Adipocyte (in vitro differentiated cells): ENCODE data around the gene NSG1.
A peak's percentile ranks its signal among the peaks of the same experiment; 100 is the strongest.

Experiments used
- DNase-seq: peaks from one replicate; pipeline ENCODE4 v3.0.0-alpha.2; 2015; ENCODE audit warnings: low read depth
- H3K27me3 ChIP-seq: replicated peaks from 2 replicates; pipeline ENCODE4 v1.7.0; 2013; ENCODE audit warnings: mild to moderate bottlenecking, low read length, moderate library complexity; ENCODE audit not compliant: control insufficient read depth, insufficient read depth
- H3K36me3 ChIP-seq: 2 replicates; pipeline ENCODE4 v1.7.0; 2013; ENCODE audit warnings: low read length, mild to moderate bottlenecking, moderate library complexity; ENCODE audit not compliant: control insufficient read depth, insufficient read depth, severe bottlenecking
- H3K4me1 ChIP-seq: 2 replicates; pipeline ENCODE4 v1.7.0; 2013; ENCODE audit warnings: mild to moderate bottlenecking, low read length, moderate library complexity; ENCODE audit not compliant: control insufficient read depth, insufficient read depth
- H3K4me3 ChIP-seq: 2 replicates; pipeline ENCODE4 v1.7.0; 2013; ENCODE audit warnings: mild to moderate bottlenecking, low read length, moderate library complexity
- H3K9ac ChIP-seq: 2 replicates; pipeline ENCODE4 v1.7.0; 2013; ENCODE audit warnings: mild to moderate bottlenecking, low read length, moderate library complexity
- H3K9me3 ChIP-seq: 2 replicates; pipeline ENCODE4 v1.7.0; 2013; ENCODE audit warnings: mild to moderate bottlenecking, low read length, moderate library complexity; ENCODE audit not compliant: control insufficient read depth

The NSG1 gene

GRCh38 chr4:4430492-4431195 lies 43.7 kb downstream of the NSG1 start:
- Histone ChIP-seq H3K9me3 (no peaks in the 10 kb centered on the region), H3K27me3 (no peaks in the 10 kb centered on the region), H3K4me1 (peaks cover 14% of the 10 kb centered on the region), H3K36me3 (peaks cover 33% of the 10 kb centered on the region), H3K9ac (no peak overlapping the region), H3K4me3 (no peak overlapping the region)
- peak; percentile 67 for DNase-seq

DNA sequence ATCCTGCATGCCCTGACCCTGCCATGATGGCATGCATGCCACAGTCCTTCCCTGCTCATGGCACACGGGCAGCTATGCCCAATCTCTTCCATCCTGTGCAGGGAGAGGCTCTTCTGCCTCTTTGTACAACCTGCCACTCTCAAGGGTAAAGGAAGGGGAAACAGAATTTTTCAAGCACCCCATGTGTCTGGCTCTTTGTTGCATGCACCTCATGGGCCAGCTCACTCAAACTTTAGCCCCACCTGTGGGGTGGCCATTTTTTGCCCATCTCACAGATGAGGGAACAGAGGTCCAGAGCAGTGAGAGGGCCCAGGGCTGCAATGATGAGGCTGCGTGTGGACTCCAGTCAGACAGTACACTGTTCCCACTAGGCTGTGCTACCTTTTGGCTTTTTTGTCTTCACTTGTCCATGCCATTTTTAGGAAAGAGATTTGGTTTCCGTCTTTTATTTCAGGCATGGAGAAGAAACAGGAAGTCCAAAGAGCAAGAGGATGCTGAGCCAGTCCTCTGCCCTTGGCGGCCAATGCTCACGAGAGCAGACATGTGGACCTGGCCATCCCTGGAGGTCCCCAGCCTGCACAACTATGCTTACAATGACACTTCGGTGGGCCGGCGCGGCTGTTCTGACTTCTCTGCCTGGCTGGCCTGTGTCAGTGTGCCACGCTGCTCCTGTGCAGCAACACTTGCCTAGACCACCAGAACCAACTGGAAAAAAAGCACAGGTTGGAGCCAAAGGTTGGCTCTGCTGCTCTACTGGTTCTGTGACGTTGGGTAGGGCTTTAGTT lies 45.6 kb downstream of the NSG1 start:
- peaks cover 9% of the 10 kb centered on the region for H3K4me1 ChIP-seq
- H3K9ac ChIP-seq, result no peak overlapping the region
- DNase-seq, result no peak
- H3K4me3 ChIP-seq, result no peak overlapping the region
- H3K36me3 ChIP-seq, result peaks cover 37% of the 10 kb centered on the region
- H3K27me3 ChIP-seq, result no peaks in the 10 kb centered on the region
- H3K9me3 ChIP-seq, result no peaks in the 10 kb centered on the region

DNA sequence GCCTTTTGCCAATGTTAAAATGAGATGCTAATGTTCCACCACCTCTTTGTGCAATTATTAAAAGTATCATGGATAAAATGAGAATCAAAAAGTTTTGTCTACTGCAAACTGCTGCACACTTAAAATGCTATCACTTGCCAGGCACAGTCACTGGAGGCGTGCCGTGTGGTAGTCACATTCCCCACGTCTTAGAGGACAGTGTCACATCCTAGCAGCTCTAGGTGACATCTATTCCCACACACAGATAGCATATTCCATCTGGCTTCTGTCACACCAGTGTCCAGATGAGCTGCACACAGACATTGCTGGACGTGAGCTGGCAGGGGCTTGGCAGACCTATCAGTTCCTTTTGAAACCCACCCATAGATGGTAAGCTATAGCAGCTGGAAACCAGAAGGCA lies 47.0 kb downstream of the NSG1 start:
- peaks cover 43% of the 10 kb centered on the region for H3K36me3 ChIP-seq
- no peak for DNase-seq

GRCh38 chr4:4436244-4436823 lies 49.4 kb downstream of the NSG1 start:
- Histone ChIP-seq H3K4me3 (no peak overlapping the region), H3K4me1 (peaks cover 11% of the 10 kb centered on the region), H3K36me3 (peaks cover 43% of the 10 kb centered on the region), H3K9ac (no peak overlapping the region), H3K27me3 (no peaks in the 10 kb centered on the region), H3K9me3 (no peaks in the 10 kb centered on the region)
- no peak for DNase-seq

More for the DNA sequence above, 47.0 kb downstream of the NSG1 start:
- Histone ChIP-seq H3K9ac (no peak overlapping the region), H3K27me3 (no peaks in the 10 kb centered on the region), H3K4me3 (no peak overlapping the region), H3K9me3 (no peaks in the 10 kb centered on the region), H3K4me1 (peaks cover 4% of the 10 kb centered on the region)

DNA sequence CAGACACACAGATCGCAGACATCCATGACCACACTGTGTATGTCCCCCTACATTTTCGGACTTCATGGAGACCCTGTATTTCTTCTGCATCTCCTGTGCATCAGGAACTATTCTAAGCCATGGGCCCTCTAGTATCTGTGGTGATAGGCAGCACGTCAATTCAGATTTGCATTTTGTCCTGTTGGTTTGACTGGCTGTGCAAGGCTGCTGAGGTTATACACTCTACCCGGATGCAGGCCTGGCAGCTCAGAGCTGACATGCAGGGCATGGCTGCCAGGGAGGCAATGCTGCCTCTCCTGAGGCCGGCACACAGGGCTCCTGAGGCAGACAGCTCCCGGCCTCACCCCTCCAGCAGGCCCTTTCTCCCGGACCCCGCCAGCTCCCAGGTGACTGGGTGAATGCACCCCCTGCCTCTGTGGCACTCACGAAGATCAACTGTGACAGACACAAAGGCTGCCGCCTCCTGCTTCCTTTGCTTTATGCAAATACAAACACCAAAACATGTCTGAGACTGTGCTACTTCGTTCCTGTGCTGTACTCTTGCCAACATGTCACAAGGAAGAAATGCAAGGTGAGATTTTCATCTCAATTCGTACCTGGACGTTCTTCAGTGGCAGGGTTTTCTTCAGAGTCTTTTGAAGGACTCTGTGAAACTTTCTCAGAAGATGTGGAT lies 51.0 kb downstream of the NSG1 start:
- Histone ChIP-seq H3K9me3 (no peaks in the 10 kb centered on the region), H3K36me3 (peaks cover 34% of the 10 kb centered on the region), H3K4me3 (no peak overlapping the region), H3K27me3 (no peaks in the 10 kb centered on the region), H3K4me1 (peaks cover 11% of the 10 kb centered on the region), H3K9ac (no peak overlapping the region)
- DNase-seq, result no peak

GRCh38 chr4:4438891-4439290 lies 52.0 kb downstream of the NSG1 start:
- Histone ChIP-seq H3K27me3 (no peaks in the 10 kb centered on the region), H3K36me3 (peaks cover 28% of the 10 kb centered on the region), H3K9ac (no peak overlapping the region), H3K4me1 (peaks cover 19% of the 10 kb centered on the region), H3K4me3 (no peak overlapping the region), H3K9me3 (no peaks in the 10 kb centered on the region)
- no peak for DNase-seq

- H3K9ac ChIP-seq, result no peak overlapping the region
- peak; percentile 11 for DNase-seq
- H3K36me3 ChIP-seq, result peaks cover 21% of the 10 kb centered on the region
- H3K9me3 ChIP-seq, result no peaks in the 10 kb centered on the region
- no peaks in the 10 kb centered on the region for H3K27me3 ChIP-seq
- H3K4me3 ChIP-seq, result no peak overlapping the region
- peaks cover 24% of the 10 kb centered on the region for H3K4me1 ChIP-seq
Measured at GRCh38 chr4:4439782-4440181, 52.9 kb downstream of the NSG1 start.

GRCh38 chr4:4440333-4441061 lies 53.6 kb downstream of the NSG1 start:
- no peak for DNase-seq
- peaks cover 18% of the 10 kb centered on the region for H3K36me3 ChIP-seq
- H3K4me1 ChIP-seq, result peaks cover 24% of the 10 kb centered on the region
- no peaks in the 10 kb centered on the region for H3K9me3 ChIP-seq
- no peaks in the 10 kb centered on the region for H3K27me3 ChIP-seq
- H3K9ac ChIP-seq, result no peak overlapping the region
- no peak overlapping the region for H3K4me3 ChIP-seq

DNA sequence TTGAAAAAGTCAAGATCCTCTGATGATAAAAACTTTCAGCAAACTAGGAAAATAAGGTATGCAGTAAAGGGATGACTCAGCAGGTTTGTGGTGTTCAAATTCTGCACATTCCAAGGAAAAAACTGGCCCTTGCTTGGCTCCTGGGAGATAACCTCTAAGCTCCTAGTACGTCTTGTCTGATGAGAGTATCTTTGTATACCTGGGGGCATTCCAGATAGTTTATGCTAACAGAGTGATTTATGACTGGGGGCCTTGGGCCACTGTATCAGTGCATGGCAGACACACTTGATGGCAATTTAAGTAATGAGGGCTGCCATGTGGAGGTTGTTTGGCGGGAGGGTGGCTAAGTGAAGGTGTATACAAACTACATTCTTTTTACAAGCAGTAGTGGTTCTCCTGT lies 56.9 kb downstream of the NSG1 start:
- peaks cover 24% of the 10 kb centered on the region for H3K4me1 ChIP-seq
- H3K4me3 ChIP-seq, result no peak overlapping the region
- peak; percentile 67 for DNase-seq
- H3K36me3 ChIP-seq, result no peaks in the 10 kb centered on the region
- no peaks in the 10 kb centered on the region for H3K9me3 ChIP-seq
- no peaks in the 10 kb centered on the region for H3K27me3 ChIP-seq
- H3K9ac ChIP-seq, result no peak overlapping the region

DNA sequence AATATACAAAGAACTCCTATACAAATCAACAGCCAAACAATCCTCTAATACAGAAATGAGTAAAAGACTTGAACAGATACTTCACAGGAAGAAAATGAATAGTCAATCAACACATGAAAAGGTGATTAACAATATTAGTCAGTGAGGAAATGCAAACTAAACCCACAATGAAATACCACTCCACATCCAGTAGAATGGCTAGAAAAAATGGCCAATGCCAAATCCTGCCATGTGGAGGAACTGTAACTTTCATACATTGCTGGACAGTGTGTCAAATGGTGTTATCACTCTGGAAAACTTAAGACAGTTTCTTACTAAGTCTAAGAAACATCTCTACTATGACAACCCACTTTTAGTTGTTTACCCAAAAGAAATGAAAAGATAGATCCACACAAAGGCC lies 59.5 kb downstream of the NSG1 start:
- peaks cover 12% of the 10 kb centered on the region for H3K36me3 ChIP-seq
- H3K27me3 ChIP-seq, result no peaks in the 10 kb centered on the region
- peaks cover 14% of the 10 kb centered on the region for H3K4me1 ChIP-seq
- no peak overlapping the region for H3K4me3 ChIP-seq
- H3K9me3 ChIP-seq, result no peaks in the 10 kb centered on the region
- peak; percentile 27 for DNase-seq
- no peak overlapping the region for H3K9ac ChIP-seq
